NCI-H1436 treated with DMSO at 0.1 percent for 48 hours (cell line): ENCODE data around the gene CCL1.

Source experiments
- DNase-seq: peaks from one replicate; lab custom pipeline; 2025; lab: John Stamatoyannopoulos, UW

CCL1 gene

GRCh38 chr17:34363183-34363661 lies at the start of gene CCL1:
CCL1 (minus strand) TSS chr17:34363233; CDS start chr17:34363161, 72 bp downstream.
- DNase-seq, result no peak

- no peak for DNase-seq
These were observed 49.5 kb upstream of the CCL1 start for GRCh38 chr17:34412534-34412933.

GRCh38 chr17:34411646-34412421 lies 48.8 kb upstream of the CCL1 start:
- no peak for DNase-seq

- DNase-seq, result no peak
These were observed 46.3 kb upstream of the CCL1 start for GRCh38 chr17:34409352-34409751.

GRCh38 chr17:34408439-34408838 lies 45.4 kb upstream of the CCL1 start:
- DNase-seq, result no peak

- no peak for DNase-seq
These were observed 43.2 kb upstream of the CCL1 start for GRCh38 chr17:34406226-34406625.

- DNase-seq, result no peak
These were observed 40.0 kb upstream of the CCL1 start for GRCh38 chr17:34403006-34403405.

- no peak for DNase-seq
These were observed 38.1 kb upstream of the CCL1 start for GRCh38 chr17:34401165-34401564.

- no peak for DNase-seq
These were observed 37.4 kb upstream of the CCL1 start for GRCh38 chr17:34400301-34400931.

- DNase-seq, result no peak
These were observed 36.7 kb upstream of the CCL1 start for GRCh38 chr17:34399725-34400124.

- no peak for DNase-seq
These were observed 36.0 kb upstream of the CCL1 start for GRCh38 chr17:34398990-34399389.

- DNase-seq, result no peak
These were observed 34.2 kb upstream of the CCL1 start for GRCh38 chr17:34397265-34397664.

GRCh38 chr17:34393401-34393800 lies 30.4 kb upstream of the CCL1 start:
- no peak for DNase-seq

- no peak for DNase-seq
These were observed 28.2 kb upstream of the CCL1 start for GRCh38 chr17:34391241-34391640.

GRCh38 chr17:34390649-34391048 lies 27.6 kb upstream of the CCL1 start:
- no peak for DNase-seq

GRCh38 chr17:34389126-34389750 lies 26.2 kb upstream of the CCL1 start:
- no peak for DNase-seq

GRCh38 chr17:34387566-34387965 lies 24.5 kb upstream of the CCL1 start:
- DNase-seq, result no peak

GRCh38 chr17:34386697-34387550 lies 23.9 kb upstream of the CCL1 start:
- no peak for DNase-seq

- no peak for DNase-seq
These were observed 23.3 kb upstream of the CCL1 start for GRCh38 chr17:34386343-34386696.

- DNase-seq, result no peak
These were observed 22.0 kb upstream of the CCL1 start for GRCh38 chr17:34384822-34385605.

GRCh38 chr17:34384271-34384670 lies 21.2 kb upstream of the CCL1 start:
- no peak for DNase-seq
